Subcutaneous adipose tissue (tissue), 4 donors: ENCODE data around the gene IGF1R. TPM values are rescaled to one million over a fixed set of nuclear protein-coding genes. Genes with fewer than 3 reads are reported as not detected.

Source experiments
- CTCF ChIP-seq: fragments of 450-650 bp; IDR thresholded peaks from one replicate; pipeline ENCODE4 v1.5.1; 2016; ENCODE audit warnings: low read depth, mild to moderate bottlenecking, control low read depth, antibody characterized with exemption, moderate library complexity
- total RNA-seq, 4 donors: library from RNA; depleted of rRNA; stranded (reverse); fragments of >200 nt; gene quantifications; one replicate each; pipeline ENCODE4 v1.1.0, GENCODE V29; 2016

IGF1R gene
- total RNA-seq, 4 donors from 2014 or later: 27.4 to 53.7 (median 49.7) TPM

GRCh38 chr15:98626153-98626552 lies 22.2 kb upstream of the IGF1R start:
- no peak for TF ChIP-seq CTCF

- TF ChIP-seq CTCF: no peak
Measured at GRCh38 chr15:98628216-98628615, 20.1 kb upstream of the IGF1R start.

GRCh38 chr15:98635848-98636247 lies 12.5 kb upstream of the IGF1R start:
- TF ChIP-seq CTCF: no peak

GRCh38 chr15:98643115-98643514 lies 5.2 kb upstream of the IGF1R start:
- TF ChIP-seq CTCF: no peak

GRCh38 chr15:98646546-98647025 lies 1.8 kb upstream of the IGF1R start:
- TF ChIP-seq CTCF: no peak

GRCh38 chr15:98647026-98647773 lies 1.1 kb upstream of the IGF1R start:
- no peak for TF ChIP-seq CTCF

GRCh38 chr15:98648654-98649471 lies 524 bp downstream of the IGF1R start:
- TF ChIP-seq CTCF: no peak
